ENCODE results near the gene IL6R.

- TF ChIP-seq SIN3A (IDR thresholded peaks at IDR 0.05; ENCODE audit: borderline replicate concordance, insufficient read depth, low read depth, low read length) (no peak), CTCF (IDR thresholded peaks at IDR 0.05) (no peak), POLR2AphosphoS5 (IDR thresholded peaks at IDR 0.05; ENCODE audit: low read depth, low read length) (no peak)
Measured at GRCh38 chr1:154502066-154502743, 97.1 kb downstream of the IL6R start, which contains the start of the genes SHE and TDRD10.

Measured in Panc1 (cell line).